K562 (cell line): Measurements from ENCODE around the gene TMEM116. TPM values are rescaled to one million over a fixed set of nuclear protein-coding genes. Genes with fewer than 3 reads are reported as not detected.

Experiments used
- ARID2 ChIP-seq: fragments of 450-650 bp; IDR thresholded peaks from 2 replicates; pipeline ENCODE4 v1.6.1; 2017; ENCODE audit warnings: antibody characterized with exemption, mild to moderate bottlenecking
- CTBP1 ChIP-seq: fragments of 450-650 bp; IDR thresholded peaks from 2 replicates; pipeline ENCODE4 v1.6.1; 2016; ENCODE audit warnings: borderline replicate concordance
- ESRRA ChIP-seq: fragments of 450-650 bp; IDR thresholded peaks from 2 replicates; pipeline ENCODE4 v1.6.1; 2014; ENCODE audit warnings: low read depth, mild to moderate bottlenecking, moderate library complexity, borderline replicate concordance
- NONO ChIP-seq, 2 experiments: fragments of 200-400 bp in 1 of 2; fragments of 450-650 bp in 1 of 2; formaldehyde crosslinking in 1 of 2; IDR thresholded peaks; 2 replicates each; pipeline ENCODE4 v1.6.1; 2017; ENCODE audit warnings: low read depth in 2 of 2, mild to moderate bottlenecking in 2 of 2, moderate library complexity in 2 of 2, low read length in 1 of 2
- PTRF ChIP-seq: fragments of 450-650 bp; IDR thresholded peaks from 2 replicates; pipeline ENCODE4 v1.6.1; 2016; ENCODE audit warnings: mild to moderate bottlenecking, missing genetic modification characterization, missing compliant biosample characterization
- RBM22 ChIP-seq: fragments of 200-400 bp; formaldehyde crosslinking; IDR thresholded peaks from 2 replicates; pipeline ENCODE4 v1.6.1; 2018; ENCODE audit warnings: low read length, low read depth; ENCODE audit not compliant: poor library complexity, severe bottlenecking
- ZFP36 ChIP-seq: fragments of 150-350 bp; IDR thresholded peaks from 2 replicates; pipeline ENCODE4 v1.6.1; 2018; ENCODE audit warnings: low read length, low read depth; ENCODE audit not compliant: partially characterized antibody
- polyA plus RNA-seq, 8 experiments: library from polyadenylated mRNA; depleted of rRNA in 4 of 8; stranded (reverse) in 5 of 8; unstranded in 3 of 8; fragments of >200 nt; fragmentation: Nextera tagmentation in 2 of 8; fragmentation: Illumina TruSeq in 1 of 8; extraction: Ambion mirVana in 2 of 8; extraction: Trizol in 1 of 8; gene quantifications; 2 replicates each; pipeline versions ENCODE4 v1.2.1 to v1.2.3, GENCODE V29; 2011 to 2014; ENCODE audit warnings: inconsistent platforms in 1 of 8, missing spikeins in 1 of 8
- total RNA-seq, 7 experiments: library from RNA; depleted of rRNA in 6 of 7; stranded (reverse); fragments of >200 nt in 6 of 7; fragmentation: Illumina TruSeq in 2 of 7; extraction: Trizol in 2 of 7; gene quantifications; 2 replicates each; pipeline versions ENCODE4 v1.2.1 to v1.2.3, GENCODE V29; 2011 to 2021; ENCODE audit warnings: low replicate concordance in 1 of 7
- TF ChIP-seq, protein P1 (sequence below): fragments of 250-450 bp; sonication (Bioruptor Pico); IDR thresholded peaks from 2 replicates; pipeline ENCODE4 v1.4.0; 2020
- TF ChIP-seq, protein P2 (sequence below): fragments of 200-600 bp; sonication (generic); IDR thresholded peaks from one replicate; pipeline ENCODE4 v1.6.1; 2012; ENCODE audit warnings: mild to moderate bottlenecking, low read depth, low read length, inconsistent platforms

Gene TMEM116
- total and polyA plus RNA-seq, 9 of the 15 experiments (the other 6 are each of a cell fraction or from before 2014, with no cell fraction given) = 5.2 to 78.6 (median 13.9) TPM

DNA sequence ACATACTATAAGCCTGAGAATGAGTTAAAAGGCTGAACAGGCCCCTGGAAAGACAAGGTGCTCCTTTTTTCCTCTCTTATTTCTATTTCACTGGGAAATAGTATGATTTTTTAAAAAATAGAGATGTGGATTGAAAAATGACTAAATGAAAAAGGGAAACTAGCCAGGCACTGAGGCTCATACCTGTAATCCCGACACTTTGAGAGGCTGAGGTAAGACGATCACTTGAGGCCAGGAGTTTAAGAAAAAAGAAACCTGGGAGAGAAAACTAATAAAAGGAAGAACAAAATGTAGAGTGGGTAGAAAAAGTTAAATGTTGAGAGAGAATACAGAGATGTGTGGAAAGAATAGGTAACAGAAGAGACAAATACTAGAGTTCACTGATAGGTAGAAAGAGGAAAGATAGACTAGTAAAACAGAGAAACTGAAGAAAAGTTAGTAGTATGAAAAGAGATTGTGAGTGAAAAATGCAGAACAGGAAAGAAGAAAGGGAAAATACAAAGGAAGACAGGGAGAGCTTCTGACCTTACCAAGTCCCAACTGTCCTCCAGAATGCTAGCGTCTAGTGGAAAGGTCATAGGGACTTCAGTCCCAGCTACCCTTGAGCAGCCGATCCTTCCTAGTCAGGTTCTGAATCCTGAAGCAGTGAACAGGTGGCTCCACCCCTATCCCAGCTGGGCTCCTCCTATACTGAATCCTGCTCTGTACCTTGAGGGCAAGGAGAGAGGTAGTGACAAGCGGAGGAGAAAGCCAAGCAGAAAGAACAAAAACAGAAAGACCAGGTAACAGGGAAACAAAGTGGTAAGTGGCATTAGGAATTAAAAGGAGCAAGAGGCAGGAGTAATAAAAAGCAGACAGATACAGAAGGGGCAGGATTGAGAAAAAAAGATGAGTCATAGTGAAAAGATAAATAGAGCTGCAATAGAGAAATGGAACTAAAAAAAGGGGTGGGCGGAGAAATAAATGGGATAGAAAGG lies 7.3 kb downstream of the TMEM116 start (continued):
- TF ChIP-seq, protein P1, sequence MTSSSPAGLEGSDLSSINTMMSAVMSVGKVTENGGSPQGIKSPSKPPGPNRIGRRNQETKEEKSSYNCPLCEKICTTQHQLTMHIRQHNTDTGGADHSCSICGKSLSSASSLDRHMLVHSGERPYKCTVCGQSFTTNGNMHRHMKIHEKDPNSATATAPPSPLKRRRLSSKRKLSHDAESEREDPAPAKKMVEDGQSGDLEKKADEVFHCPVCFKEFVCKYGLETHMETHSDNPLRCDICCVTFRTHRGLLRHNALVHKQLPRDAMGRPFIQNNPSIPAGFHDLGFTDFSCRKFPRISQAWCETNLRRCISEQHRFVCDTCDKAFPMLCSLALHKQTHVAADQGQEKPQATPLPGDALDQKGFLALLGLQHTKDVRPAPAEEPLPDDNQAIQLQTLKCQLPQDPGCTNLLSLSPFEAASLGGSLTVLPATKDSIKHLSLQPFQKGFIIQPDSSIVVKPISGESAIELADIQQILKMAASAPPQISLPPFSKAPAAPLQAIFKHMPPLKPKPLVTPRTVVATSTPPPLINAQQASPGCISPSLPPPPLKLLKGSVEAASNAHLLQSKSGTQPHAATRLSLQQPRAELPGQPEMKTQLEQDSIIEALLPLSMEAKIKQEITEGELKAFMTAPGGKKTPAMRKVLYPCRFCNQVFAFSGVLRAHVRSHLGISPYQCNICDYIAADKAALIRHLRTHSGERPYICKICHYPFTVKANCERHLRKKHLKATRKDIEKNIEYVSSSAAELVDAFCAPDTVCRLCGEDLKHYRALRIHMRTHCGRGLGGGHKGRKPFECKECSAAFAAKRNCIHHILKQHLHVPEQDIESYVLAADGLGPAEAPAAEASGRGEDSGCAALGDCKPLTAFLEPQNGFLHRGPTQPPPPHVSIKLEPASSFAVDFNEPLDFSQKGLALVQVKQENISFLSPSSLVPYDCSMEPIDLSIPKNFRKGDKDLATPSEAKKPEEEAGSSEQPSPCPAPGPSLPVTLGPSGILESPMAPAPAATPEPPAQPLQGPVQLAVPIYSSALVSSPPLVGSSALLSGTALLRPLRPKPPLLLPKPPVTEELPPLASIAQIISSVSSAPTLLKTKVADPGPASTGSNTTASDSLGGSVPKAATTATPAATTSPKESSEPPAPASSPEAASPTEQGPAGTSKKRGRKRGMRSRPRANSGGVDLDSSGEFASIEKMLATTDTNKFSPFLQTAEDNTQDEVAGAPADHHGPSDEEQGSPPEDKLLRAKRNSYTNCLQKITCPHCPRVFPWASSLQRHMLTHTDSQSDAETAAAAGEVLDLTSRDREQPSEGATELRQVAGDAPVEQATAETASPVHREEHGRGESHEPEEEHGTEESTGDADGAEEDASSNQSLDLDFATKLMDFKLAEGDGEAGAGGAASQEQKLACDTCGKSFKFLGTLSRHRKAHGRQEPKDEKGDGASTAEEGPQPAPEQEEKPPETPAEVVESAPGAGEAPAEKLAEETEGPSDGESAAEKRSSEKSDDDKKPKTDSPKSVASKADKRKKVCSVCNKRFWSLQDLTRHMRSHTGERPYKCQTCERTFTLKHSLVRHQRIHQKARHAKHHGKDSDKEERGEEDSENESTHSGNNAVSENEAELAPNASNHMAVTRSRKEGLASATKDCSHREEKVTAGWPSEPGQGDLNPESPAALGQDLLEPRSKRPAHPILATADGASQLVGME (CRISPR knock-in tag) = no peak
- TF ChIP-seq ESRRA (peak; percentile 91), PTRF (tag) (no peak), NONO (IDR thresholded peaks at IDR 0.05; ENCODE audit: low read depth in 2 of 2, low read length in 1 of 2) (no peak), RBM22 (no peak), ARID2 (peak; percentile 31; the same call in 1 of the 2 replicates), ZFP36 (no peak), CTBP1 (peak; percentile 49; the same call in 1 of the 2 replicates)
- TF ChIP-seq, protein P2, sequence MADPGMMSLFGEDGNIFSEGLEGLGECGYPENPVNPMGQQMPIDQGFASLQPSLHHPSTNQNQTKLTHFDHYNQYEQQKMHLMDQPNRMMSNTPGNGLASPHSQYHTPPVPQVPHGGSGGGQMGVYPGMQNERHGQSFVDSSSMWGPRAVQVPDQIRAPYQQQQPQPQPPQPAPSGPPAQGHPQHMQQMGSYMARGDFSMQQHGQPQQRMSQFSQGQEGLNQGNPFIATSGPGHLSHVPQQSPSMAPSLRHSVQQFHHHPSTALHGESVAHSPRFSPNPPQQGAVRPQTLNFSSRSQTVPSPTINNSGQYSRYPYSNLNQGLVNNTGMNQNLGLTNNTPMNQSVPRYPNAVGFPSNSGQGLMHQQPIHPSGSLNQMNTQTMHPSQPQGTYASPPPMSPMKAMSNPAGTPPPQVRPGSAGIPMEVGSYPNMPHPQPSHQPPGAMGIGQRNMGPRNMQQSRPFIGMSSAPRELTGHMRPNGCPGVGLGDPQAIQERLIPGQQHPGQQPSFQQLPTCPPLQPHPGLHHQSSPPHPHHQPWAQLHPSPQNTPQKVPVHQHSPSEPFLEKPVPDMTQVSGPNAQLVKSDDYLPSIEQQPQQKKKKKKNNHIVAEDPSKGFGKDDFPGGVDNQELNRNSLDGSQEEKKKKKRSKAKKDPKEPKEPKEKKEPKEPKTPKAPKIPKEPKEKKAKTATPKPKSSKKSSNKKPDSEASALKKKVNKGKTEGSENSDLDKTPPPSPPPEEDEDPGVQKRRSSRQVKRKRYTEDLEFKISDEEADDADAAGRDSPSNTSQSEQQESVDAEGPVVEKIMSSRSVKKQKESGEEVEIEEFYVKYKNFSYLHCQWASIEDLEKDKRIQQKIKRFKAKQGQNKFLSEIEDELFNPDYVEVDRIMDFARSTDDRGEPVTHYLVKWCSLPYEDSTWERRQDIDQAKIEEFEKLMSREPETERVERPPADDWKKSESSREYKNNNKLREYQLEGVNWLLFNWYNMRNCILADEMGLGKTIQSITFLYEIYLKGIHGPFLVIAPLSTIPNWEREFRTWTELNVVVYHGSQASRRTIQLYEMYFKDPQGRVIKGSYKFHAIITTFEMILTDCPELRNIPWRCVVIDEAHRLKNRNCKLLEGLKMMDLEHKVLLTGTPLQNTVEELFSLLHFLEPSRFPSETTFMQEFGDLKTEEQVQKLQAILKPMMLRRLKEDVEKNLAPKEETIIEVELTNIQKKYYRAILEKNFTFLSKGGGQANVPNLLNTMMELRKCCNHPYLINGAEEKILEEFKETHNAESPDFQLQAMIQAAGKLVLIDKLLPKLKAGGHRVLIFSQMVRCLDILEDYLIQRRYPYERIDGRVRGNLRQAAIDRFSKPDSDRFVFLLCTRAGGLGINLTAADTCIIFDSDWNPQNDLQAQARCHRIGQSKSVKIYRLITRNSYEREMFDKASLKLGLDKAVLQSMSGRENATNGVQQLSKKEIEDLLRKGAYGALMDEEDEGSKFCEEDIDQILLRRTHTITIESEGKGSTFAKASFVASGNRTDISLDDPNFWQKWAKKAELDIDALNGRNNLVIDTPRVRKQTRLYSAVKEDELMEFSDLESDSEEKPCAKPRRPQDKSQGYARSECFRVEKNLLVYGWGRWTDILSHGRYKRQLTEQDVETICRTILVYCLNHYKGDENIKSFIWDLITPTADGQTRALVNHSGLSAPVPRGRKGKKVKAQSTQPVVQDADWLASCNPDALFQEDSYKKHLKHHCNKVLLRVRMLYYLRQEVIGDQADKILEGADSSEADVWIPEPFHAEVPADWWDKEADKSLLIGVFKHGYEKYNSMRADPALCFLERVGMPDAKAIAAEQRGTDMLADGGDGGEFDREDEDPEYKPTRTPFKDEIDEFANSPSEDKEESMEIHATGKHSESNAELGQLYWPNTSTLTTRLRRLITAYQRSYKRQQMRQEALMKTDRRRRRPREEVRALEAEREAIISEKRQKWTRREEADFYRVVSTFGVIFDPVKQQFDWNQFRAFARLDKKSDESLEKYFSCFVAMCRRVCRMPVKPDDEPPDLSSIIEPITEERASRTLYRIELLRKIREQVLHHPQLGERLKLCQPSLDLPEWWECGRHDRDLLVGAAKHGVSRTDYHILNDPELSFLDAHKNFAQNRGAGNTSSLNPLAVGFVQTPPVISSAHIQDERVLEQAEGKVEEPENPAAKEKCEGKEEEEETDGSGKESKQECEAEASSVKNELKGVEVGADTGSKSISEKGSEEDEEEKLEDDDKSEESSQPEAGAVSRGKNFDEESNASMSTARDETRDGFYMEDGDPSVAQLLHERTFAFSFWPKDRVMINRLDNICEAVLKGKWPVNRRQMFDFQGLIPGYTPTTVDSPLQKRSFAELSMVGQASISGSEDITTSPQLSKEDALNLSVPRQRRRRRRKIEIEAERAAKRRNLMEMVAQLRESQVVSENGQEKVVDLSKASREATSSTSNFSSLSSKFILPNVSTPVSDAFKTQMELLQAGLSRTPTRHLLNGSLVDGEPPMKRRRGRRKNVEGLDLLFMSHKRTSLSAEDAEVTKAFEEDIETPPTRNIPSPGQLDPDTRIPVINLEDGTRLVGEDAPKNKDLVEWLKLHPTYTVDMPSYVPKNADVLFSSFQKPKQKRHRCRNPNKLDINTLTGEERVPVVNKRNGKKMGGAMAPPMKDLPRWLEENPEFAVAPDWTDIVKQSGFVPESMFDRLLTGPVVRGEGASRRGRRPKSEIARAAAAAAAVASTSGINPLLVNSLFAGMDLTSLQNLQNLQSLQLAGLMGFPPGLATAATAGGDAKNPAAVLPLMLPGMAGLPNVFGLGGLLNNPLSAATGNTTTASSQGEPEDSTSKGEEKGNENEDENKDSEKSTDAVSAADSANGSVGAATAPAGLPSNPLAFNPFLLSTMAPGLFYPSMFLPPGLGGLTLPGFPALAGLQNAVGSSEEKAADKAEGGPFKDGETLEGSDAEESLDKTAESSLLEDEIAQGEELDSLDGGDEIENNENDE = no peak
